ENCODE data around the gene ETFDH. TPM values are rescaled to one million over a fixed set of nuclear protein-coding genes. Genes with fewer than 3 reads are reported as not detected.
"Not testable (repeated sequence)": the region's sequence is repeated elsewhere in the genome, so short reads cannot be mapped to it uniquely, and the experiment has no call there.

Gene ETFDH
- total RNA-seq, 1 experiment from 2014 or later, result 18.7 TPM

DNA sequence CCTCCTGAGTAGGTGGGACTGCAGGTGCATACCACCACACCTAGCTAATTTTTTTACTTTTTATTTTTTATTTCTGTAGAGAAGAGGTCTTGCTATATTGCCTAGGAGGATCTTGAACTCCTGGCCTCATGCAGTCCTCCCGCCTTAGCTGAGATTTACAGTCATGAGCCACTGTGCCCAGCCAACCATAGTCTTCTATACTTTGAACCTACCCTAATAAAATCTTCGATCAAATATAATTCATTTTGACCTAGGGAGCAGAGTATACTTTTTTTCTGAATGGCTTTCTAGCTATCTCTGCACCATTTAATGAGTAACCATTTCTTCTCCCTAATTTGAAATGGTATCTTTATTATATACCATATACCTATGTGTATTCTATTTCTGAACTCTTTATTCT, 6.7 kb downstream of the ETFDH start:
- DNase-seq (ENCODE audit: low spot score), result no peak

DNA sequence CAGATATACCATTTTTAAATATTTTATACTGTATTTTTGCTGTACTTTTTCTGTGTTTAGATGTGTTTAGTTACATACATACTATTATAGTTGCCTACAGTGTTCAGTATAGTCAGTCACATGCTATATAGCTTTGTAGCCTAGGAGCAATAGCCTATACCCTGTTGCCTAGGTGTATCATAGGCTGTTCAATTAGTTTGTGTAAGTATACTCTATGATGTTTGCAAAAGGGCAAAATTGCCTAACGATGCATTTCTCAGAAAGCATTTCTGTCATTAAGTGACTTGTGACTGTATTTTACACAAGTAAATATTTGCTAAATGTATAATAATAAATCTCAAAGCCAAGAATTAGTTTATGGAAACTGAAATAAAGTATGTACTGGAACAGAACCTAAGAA, 9.5 kb downstream of the ETFDH start:
- no peak for DNase-seq (ENCODE audit: low spot score)

DNA sequence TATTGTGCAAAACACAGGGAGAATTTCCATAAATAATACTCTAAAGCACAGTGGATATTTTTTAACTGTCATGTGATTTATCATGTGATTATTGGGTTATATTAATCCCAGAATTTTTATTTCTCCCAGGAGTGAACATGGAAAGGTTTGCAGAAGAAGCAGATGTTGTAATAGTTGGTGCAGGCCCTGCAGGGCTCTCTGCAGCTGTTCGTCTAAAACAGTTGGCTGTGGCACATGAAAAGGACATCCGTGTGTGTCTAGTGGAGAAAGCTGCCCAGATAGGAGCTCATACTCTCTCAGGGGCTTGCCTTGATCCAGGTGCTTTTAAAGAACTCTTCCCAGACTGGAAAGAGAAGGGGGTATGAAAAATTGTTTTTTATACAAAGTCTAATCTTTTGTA, 10.0 kb downstream of the ETFDH start:
- DNase-seq (ENCODE audit: low spot score), result no peak

DNA sequence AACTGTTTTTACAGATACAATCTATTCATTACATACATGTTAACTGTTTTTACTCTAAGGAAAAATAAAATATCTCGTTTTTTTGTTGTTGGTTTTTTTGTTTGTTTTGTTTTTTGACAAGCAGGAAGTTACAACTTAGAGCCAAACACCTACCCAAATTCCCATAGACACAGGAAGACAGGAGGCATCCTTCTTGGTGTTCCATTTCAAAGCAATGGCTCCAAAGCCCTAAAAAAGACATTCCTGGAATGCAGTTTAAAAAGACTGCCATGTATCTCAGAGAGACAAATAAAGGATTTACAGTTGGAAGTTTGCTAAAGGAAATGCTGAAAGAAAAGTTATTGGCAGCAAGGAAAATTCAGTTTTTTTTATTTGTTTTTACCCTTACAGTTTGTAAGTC, 16.7 kb downstream of the ETFDH start:
- no peak for DNase-seq (ENCODE audit: low spot score)

DNA sequence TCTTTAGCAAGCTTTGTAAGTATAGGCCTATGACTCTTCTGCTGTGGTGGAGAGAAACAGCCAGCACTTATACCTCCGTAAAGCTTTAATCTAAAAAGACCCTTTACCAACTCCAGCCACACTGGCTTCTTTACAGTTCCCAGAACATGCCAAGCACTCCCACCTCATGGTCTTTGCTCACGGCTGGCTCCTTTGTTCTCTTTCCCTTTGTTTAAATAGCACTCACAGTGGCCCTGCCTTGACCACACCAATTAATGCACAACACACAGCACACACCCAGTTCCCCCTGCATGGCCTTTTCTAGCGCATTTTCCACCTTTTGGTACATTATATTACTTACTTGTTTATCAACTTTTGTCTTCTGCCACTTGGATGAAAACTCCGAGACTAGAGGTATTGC, 32.2 kb downstream of the ETFDH start:
- no peak for DNase-seq (ENCODE audit: low spot score)

DNA sequence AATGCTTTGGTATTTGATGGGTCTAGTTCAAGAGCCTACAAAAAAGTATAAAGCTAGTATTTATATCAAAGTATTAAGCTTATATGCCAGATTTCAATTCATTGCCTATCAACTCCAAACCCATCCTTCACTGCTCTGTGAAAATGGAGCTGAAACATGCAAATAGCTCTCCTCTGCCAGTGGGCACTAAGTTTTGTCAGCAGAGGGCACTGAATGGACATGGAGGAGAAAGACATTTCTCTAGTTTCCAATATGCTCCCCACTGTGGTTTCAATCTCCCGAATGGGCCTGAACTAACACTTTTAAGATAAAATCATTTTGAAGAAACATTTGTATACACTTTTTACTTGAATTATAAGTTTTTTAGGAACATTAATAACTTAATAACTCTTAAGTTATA, 38.7 kb downstream of the ETFDH start:
- DNase-seq (ENCODE audit: low spot score), result peak; percentile 6

DNA sequence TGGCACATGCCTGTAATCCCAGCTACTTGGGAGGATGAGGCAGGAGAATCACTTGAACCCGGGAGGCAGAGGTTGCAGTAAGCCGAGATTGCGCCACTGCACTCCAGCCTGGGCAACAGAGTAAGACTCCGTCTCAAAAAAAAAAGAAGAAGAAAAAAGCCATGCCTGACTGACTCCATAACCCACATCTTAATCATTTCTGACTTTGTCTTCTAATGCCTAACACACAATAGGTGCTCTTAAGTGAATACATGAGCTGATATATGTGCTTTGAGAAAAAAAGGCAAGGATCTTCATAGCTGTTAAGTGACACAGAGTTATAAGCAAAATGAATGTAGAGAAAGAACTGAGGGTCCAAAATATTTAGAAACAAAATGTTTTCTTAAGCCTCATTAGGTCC, 40.5 kb downstream of the ETFDH start:
- not testable (repeated sequence) for DNase-seq (ENCODE audit: low spot score)

DNA sequence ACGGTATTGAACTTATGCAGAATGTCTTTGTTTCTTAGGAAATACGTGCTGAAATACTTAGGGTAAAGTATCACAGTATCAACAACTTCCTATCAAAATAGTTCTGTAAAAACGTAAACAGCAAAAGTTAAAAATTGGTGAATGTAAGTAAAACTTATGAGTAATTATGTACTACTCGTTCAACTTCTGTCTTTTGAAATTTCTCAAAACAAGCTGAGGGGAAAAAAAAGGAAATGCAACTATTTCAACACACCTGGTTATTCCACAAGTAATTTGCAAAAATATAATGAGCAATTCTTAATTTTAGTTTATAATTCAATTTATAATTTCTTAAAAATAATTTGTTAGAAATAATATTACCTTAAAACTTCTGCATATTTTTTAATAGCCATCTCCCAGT, 42.8 kb downstream of the ETFDH start:
- no peak for DNase-seq (ENCODE audit: low spot score)

DNA sequence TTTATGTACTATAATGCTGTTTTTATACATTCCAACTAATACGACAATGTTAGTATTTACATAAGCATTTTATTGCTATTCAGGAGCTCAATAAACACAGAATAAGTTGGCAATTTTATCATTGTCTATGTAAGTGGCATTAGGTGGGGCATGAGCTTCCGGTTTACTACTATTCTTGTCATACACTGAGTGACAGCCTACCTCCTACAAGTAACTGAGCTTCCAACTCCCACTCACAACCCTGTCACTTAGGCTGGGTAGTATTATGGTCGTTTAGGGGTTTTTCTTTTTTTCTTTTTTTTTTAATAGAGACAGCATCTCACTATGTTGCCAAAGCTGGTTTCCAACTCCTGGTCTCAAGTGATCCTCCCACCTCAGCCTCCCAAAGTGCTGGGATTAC, 43.7 kb downstream of the ETFDH start:
- no peak for DNase-seq (ENCODE audit: low spot score)

DNA sequence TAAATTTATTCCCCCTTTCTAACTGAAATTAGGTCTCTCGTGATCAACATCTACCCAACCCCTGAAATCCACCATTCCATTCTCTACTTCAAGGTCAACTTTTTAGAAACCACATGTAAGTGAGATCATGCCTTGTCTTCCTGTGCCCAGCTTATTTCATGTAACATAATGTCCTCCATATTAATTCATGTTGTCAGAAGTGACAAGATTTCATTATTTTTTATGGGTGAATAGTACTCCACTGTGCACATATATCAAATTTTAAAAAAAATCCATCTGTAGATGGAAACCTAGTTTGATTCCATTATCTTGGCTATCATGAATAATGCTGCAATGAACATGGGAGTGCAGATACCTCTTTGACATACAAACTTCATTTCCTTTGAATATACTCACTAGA, 49.6 kb downstream of the ETFDH start:
- DNase-seq (ENCODE audit: low spot score), result no peak

DNA sequence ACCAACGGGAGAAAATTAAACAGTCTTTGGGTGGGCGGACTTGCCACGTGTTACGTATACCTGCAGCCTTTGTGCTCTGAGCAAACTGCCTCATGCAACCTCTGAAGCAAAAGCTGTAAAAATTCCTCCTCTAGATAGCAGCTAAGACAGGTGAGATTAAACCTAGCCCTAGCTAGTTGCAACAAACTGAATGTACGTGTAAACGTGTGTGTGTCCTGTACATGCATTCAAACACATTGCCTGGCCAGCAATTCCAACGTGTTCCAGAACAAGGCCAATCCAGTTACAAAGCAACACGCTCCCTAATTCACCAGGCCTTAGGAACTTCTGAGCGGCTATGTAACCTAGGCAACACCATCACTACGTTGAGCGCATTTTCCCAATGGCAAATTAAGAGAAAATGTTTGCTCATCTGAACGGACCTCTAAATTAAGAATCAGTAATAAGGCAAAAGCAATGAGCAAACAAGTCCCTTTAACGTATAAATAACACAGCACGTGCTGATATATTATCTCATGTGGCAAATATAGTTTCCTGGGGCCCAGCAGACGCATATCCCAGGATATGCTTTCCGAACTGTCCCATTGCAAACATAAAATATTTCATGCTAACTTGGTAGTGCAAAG, 50.3 kb downstream of the ETFDH start:
- peak; percentile 9 for DNase-seq (ENCODE audit: low spot score)

DNA sequence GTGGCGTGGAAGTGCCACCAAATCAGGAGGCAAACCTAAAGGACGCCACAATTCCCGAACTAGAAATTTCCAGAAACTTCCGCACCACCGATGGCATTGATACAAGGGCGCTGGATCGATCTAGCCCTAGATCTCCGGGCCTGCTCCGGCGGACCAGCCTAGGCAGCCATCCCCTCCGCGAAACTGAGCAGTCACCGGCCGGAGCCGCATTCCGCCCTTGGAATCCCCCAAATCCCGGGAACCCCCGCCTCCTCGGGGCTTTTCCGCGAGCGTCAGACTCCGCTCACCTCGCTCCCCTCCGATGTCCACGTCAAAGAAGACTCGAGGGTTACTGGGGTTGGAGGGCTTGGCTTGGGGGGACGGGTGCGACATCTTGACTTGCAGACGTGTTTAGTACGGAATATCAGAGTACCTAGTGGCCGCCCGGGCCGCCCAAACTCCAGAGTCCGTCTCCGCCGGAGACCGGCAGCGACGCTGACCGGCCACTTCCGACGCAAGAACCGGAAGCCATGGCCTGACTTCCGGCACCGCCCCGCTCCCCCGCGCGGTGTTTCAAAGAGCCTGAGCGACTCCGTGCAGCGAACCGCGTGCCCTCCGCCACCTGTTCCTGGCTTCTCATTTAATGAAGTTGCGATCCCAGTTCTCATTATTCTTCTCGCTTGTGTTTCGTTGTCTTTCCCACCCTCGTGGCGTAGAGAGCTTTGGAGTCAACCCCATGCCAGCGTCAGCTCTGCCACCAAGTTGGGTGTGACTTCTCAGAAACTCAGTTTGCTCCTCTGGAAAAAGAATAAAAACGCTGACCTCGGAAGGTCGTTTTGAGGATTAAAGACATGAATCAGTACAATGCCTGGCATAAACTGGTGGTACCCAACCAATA, 51.1 kb downstream of the ETFDH start, which contains the start of gene PPID:
TSS of gene PPID (minus strand) at position 480 of the 877 bp plus-strand sequence. CDS start at position 372, 108 bp downstream.
- peak; percentile 64 for DNase-seq (ENCODE audit: low spot score)

DNA sequence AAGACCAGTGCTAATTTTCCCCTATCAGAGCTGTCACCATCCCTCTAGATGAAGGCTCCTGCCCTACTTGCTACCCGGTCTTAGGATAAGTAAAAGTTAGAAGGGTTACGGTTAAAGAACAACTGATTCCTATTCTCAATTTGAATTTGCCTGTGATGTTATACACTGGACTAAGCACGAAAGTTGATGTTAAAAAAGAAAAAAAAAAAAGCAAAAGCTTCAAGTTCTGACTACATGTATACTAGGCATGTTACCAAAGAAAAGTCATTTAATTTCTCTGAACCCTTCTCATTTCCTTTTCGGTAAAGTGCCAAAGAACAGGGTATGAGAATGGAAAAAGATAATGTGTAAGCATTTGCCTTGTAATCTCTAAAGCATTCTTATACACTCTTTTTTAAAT, 52.5 kb downstream of the ETFDH start:
- no peak for DNase-seq (ENCODE audit: low spot score)

DNA sequence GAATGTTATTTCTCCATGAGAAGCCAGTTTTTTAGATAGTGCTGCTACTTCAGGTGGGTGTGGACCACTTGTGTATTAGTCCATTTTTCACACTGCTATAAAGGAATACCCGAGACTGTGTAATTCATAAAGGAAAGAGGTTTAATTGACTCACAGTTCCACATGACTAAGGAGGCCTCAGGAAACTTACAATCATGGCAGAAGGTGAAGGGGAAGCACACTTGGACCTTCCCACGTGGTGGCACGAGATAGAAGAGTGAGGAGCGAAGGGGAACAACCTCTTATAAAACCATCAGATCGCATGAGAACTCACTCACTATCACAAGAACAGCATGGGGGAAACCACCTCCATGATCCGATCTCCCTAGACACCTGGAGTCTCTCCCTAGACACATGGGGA, 54.5 kb downstream of the ETFDH start:
- no peak for DNase-seq (ENCODE audit: low spot score)

DNA sequence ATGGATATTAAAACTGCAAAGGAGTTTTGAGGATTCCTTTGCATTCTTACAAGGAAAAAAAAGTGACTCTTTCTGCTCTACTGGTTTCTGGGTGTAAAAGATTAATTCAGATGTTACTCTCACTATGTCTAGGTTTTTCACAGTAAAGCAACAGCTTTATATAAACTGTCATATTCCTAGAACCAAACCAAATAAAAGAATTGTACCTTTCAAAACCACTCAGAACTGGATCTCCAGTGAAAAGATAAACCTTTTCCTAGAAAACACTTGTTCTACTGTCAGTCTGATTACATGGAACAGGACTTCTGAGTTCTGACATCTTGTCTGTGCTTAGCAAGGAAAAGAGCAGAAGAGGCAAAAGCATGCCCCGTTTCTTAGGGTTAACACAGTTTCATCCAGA, 56.1 kb downstream of the ETFDH start:
- DNase-seq (ENCODE audit: low spot score), result no peak

DNA sequence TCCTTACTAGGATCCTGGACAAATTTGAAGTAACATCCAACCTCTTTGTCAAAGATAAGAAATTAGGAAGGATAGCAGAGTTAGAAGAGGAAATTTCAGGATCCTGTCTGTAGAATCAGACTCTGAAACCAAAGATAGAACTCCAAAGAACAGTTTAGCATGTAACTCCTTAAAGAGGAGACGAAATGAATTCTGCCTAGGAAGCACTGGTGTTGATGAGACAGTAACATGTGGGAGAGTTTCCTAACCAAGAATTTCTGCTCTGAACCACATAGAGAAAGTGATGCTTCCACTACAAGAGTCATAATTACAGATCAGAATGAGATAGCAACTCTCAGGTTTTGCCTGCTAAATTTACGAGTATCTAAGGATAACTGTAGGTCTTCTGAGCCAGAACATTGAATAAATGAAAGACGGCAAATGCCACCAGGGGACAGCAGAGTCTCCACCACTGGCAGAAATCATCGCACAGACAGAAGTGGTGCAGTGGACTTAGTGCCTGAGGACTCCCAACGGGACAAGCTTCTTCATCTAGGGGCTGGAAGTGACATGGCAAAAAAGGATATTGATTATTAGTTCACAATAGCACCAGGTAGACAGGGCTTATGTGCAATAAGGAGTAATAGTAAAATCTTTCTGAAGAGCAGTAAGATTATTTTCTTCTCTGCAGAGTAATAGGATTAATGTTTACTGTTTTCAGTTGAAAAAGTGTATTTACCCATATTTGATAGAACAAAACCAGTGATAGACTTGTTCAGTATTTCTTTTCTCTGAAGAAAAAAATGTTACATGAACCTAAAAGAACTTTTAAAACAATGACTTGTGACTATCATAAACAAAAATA, 57.8 kb downstream of the ETFDH start:
- peak; percentile 59 for DNase-seq (ENCODE audit: low spot score)

DNA sequence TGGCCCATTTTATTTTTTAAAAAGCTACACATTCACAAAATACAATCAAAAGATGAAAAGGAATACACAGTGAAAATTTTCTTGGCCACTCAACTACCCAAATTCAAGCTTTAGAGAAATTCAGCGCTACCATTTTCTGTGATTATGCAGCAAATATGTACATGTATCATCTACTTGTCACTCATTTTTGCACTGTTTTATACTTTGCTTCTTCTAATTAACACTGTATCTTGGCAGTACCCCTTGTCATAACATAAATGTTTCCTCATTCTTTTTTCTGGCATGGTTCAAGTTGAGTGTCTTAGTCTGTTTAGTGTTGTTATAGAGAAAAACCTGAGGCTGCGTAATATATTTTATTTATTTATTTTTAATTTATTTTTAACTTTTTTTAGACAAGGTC, 66.8 kb downstream of the ETFDH start:
- no peak for DNase-seq (ENCODE audit: low spot score)

DNA sequence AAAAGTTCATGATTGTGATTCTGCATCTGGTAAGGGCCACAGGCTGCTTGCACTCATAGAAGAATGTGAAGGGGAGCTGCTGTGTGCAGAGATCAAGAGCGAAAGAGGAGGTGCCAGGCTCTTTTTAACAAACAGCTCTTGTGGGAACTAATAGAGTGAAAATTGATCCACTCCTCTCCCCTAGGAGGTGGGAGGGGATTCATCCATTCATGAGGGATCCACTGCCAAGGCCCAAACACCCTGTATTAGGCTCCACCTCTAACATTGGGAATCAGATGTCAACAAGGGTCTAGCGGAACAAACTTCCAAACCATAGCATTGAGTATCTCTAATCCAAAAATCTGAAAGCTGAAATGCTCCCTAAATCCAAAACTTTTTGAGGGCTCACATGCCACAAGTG, 67.5 kb downstream of the ETFDH start:
- DNase-seq (ENCODE audit: low spot score), result no peak

DNA sequence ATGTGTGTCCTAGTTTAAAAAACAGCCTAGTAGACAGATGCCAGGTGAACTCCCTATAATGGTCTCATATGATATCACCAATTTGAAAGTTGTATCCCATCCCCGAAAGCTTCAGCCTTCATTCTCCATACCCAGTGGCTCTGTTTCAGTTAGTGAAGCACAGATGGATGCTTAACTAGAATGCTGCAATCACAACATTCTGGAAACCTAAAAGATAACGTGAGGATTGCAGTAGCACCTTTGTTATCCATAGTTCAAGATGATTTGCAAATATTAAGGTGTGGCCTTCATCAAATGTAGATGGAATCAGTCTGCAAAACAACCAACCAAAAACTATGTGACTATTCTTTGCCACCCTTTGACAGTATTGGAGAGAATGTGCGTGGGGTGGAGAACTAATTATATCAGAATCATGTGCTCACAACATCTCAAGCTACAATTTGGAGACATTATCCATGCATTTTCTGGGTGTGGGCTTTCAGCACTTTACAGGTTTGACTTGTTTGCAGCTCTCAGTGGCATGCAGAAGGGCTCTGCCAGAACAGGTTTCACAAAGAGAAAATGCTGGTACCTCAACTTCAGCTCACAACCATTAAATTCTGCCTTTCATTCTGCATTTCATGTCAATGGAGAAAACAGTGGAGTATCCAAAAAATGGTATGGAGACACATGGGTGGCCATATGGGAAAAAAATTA, 69.4 kb downstream of the ETFDH start:
- no peak for DNase-seq (ENCODE audit: low spot score)

DNA sequence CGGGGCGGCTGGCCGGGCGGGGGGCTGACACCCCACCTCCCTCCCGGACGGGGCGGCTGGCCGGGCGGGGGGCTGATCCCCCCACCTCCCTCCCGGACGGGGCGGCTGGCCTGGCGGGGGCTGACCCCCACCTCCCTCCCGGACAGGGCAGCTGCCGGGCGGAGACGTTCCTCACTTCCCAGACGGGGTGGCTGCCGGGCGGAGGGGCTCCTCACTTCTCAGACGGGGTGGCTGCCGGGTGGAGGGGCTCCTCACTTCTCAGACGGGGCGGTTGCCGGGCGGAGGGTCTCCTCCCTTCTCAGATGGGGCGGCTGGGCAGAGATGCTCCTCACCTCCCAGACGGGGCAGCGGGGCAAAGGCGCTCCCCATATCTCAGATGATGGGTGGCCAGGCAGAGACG, 74.4 kb downstream of the ETFDH start:
- DNase-seq (ENCODE audit: low spot score), result not testable (repeated sequence)

DNA sequence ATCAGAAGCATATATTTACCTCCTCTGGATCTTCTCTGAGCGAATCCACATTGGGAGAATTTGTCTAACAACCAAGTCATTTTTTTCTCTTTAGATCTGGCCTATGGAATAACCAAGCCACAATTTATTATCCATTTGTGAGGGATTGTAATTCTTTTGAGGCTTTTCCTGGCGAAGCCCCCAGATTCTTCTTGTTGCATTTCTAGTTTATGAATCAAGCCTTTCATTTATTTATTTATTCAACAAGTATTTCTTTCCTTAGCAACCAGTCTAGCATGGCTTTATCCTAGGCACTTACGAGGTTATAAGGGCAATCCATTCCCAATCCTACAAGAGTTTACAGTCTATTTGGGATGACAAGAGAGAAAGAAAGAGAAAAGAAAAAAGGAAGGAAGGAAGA, 78.3 kb downstream of the ETFDH start:
- no peak for DNase-seq (ENCODE audit: low spot score)
